ENCODE data around the gene SCO2.

Gene SCO2

GRCh38 chr22:50525104-50525857 is at the start of gene SCO2:
Gene SCO2, minus strand, starts transcription at chr22:50525598. Its CDS starts 1,187 bp downstream, at chr22:50524411.
- peak; percentile 94 to 96 for DNase-seq (ENCODE audit: low read depth in 2 of 2)

- no peak for DNase-seq (ENCODE audit: low read depth in 2 of 2)
These were observed 49.0 kb upstream of the SCO2 start for GRCh38 chr22:50574383-50574755.

GRCh38 chr22:50573491-50574382 is 48.3 kb upstream of the SCO2 start:
- DNase-seq (ENCODE audit: low read depth in 2 of 2): no peak

GRCh38 chr22:50572965-50573364 is 47.6 kb upstream of the SCO2 start:
- DNase-seq (ENCODE audit: low read depth in 2 of 2): no peak

- DNase-seq (ENCODE audit: low read depth in 2 of 2): no peak
These were observed 46.1 kb upstream of the SCO2 start for GRCh38 chr22:50571264-50572175.

GRCh38 chr22:50570861-50571260 is 45.5 kb upstream of the SCO2 start:
- DNase-seq (ENCODE audit: low read depth in 2 of 2): no peak

- no peak for DNase-seq (ENCODE audit: low read depth in 2 of 2)
These were observed 44.6 kb upstream of the SCO2 start for GRCh38 chr22:50569896-50570535.

GRCh38 chr22:50569041-50569459 is 43.7 kb upstream of the SCO2 start:
- DNase-seq (ENCODE audit: low read depth in 2 of 2): no peak

- DNase-seq (ENCODE audit: low read depth in 2 of 2): no peak
These were observed 43.2 kb upstream of the SCO2 start for GRCh38 chr22:50568626-50569025.

GRCh38 chr22:50567721-50568252 is 42.4 kb upstream of the SCO2 start:
- no peak for DNase-seq (ENCODE audit: low read depth in 2 of 2)

- no peak for DNase-seq (ENCODE audit: low read depth in 2 of 2)
These were observed 38.9 kb upstream of the SCO2 start for GRCh38 chr22:50564289-50564688.

GRCh38 chr22:50563413-50564160 is 38.2 kb upstream of the SCO2 start:
- DNase-seq (ENCODE audit: low read depth in 2 of 2): no peak

GRCh38 chr22:50562523-50563412 is 37.4 kb upstream of the SCO2 start, which contains the start of gene SYCE3:
Gene SYCE3, minus strand, starts transcription at chr22:50562919. Its CDS starts 6,514 bp downstream, at chr22:50556405.
- DNase-seq (ENCODE audit: low read depth in 2 of 2): peak; percentile 94 to 97

- DNase-seq (ENCODE audit: low read depth in 2 of 2): no peak
These were observed 36.3 kb upstream of the SCO2 start for GRCh38 chr22:50561401-50562358.

GRCh38 chr22:50560034-50560433 is 34.6 kb upstream of the SCO2 start:
- DNase-seq (ENCODE audit: low read depth in 2 of 2): no peak

- no peak for DNase-seq (ENCODE audit: low read depth in 2 of 2)
These were observed 31.3 kb upstream of the SCO2 start for GRCh38 chr22:50556703-50557102.

- no peak for DNase-seq (ENCODE audit: low read depth in 2 of 2)
These were observed 27.9 kb upstream of the SCO2 start for GRCh38 chr22:50553310-50553709.

GRCh38 chr22:50551160-50551752 is 25.9 kb upstream of the SCO2 start:
- DNase-seq (ENCODE audit: low read depth in 2 of 2): no peak

Data from stimulated activated CD8-positive, alpha-beta memory T cell treated with anti-CD3 and anti-CD28 coated beads, Interleukin-15, amount 100 ng/mL, for 48 hours (primary cell).